ENCODE results near the gene ANKS4B. TPM values are rescaled to one million over a fixed set of nuclear protein-coding genes. Genes with fewer than 3 reads are reported as not detected.

ANKS4B gene
- total RNA-seq, 4 donors from 2014 or later = not detected

DNA sequence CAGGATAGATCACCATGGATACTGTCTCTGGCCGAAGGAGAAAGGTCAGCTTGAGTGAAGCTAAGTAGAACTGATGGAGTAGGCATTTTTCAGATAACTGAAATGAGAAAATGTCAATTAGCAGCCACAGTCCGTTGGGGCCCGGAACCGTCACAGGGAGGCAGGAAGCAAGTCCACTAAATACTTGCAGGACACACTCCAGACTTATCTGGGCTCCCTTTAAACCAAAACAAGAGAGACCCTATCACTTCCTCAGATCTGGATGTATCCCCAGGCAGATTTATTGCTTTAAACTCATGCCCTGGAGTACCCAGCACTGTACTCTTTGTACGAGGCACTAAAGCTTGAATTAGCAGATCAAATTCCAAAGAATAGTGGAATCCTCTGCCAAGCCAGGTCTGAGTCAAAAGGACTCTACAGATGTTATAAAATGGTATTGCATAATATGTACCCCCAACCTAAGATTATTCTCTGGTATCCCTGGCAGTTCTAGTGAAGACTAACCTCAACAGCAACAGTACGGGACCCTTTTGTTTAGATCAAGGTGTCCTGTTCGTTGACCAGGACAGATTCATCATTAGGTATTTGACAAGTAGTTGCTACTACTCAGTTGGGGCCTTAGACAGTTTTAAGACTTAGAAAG, 30.2 kb upstream of the ANKS4B start:
- Histone ChIP-seq H3K4me3 (no peak overlapping the region), H3K27ac (replicated peaks in 1 of 4) (no peak overlapping the region), H3K27me3 (peaks cover 0 to 11% (median 0%) of the 10 kb centered on the region in 4 donors), H3K36me3 (no peaks in the 10 kb centered on the region), H3K4me1 (no peaks in the 10 kb centered on the region), H3K9me3 (no peaks in the 10 kb centered on the region)
- DNase-seq (ENCODE audit: extremely low spot score) = no peak
- 38% methylated on average over 7 of the region's 7 CpGs for WGBS
- intact Hi-C loops (cut with DNase I) = no loop called here
- no peak for TF ChIP-seq EP300 (IDR thresholded peaks at IDR 0.05)

DNA sequence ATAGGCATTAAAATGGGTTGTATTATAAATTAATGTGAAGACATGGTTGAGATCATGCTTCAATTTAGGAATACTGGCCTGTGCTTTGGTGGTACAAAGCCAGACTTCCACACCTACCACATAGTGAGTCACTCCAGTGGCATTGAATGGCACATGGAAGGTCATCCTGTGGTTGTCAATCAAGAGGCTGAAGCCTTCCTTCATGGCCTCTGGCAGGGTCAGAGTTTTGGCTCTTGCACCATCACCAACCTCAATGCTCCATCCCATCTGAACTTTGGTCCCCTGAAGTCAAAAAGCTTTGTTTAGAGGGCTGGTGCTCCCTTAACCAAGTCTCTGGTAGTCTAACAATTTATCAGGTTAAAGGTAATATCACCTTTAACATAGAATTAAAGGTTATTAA, 28.2 kb upstream of the ANKS4B start:
- H3K36me3 ChIP-seq = no peaks in the 10 kb centered on the region
- H3K27ac ChIP-seq (replicated peaks in 1 of 4) = no peak overlapping the region
- H3K4me3 ChIP-seq = no peak overlapping the region
- intact Hi-C loops (cut with DNase I) = no loop called here
- no peaks in the 10 kb centered on the region for H3K9me3 ChIP-seq
- no peak for DNase-seq (ENCODE audit: extremely low spot score)
- TF ChIP-seq POLR2A (IDR thresholded peaks at IDR 0.05; ENCODE audit: low read depth) (no peak), POLR2AphosphoS5 (IDR thresholded peaks at IDR 0.05) (no peak), EP300 (IDR thresholded peaks at IDR 0.05) (no peak)
- TF ChIP-seq, protein P1, sequence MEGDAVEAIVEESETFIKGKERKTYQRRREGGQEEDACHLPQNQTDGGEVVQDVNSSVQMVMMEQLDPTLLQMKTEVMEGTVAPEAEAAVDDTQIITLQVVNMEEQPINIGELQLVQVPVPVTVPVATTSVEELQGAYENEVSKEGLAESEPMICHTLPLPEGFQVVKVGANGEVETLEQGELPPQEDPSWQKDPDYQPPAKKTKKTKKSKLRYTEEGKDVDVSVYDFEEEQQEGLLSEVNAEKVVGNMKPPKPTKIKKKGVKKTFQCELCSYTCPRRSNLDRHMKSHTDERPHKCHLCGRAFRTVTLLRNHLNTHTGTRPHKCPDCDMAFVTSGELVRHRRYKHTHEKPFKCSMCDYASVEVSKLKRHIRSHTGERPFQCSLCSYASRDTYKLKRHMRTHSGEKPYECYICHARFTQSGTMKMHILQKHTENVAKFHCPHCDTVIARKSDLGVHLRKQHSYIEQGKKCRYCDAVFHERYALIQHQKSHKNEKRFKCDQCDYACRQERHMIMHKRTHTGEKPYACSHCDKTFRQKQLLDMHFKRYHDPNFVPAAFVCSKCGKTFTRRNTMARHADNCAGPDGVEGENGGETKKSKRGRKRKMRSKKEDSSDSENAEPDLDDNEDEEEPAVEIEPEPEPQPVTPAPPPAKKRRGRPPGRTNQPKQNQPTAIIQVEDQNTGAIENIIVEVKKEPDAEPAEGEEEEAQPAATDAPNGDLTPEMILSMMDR (IDR thresholded peaks at IDR 0.05) = no peak
- H3K27me3 ChIP-seq = peaks cover 0 to 2% (median 0%) of the 10 kb centered on the region in 4 donors
- no peaks in the 10 kb centered on the region for H3K4me1 ChIP-seq

DNA sequence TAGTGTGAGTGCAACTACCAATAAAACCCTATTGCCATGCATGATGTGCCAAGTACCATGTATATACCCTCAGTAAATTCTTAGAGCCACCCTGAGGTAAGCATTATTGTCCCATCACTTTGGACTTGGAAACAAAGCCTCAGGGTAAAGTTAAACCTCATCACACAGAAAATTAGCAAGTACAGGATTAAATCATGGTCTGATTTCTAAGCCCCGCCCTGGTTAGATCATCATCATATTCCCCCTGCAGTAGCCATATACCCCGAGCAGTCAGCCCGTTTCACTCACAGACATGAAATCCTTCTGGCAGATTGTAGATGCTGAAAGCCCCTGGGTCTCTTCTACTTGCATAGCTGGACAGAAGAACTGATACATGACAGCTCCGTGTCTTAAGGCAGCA, 26.9 kb upstream of the ANKS4B start:
- Histone ChIP-seq H3K36me3 (no peaks in the 10 kb centered on the region), H3K27ac (replicated peaks in 1 of 4) (no peak overlapping the region), H3K27me3 (no peaks in the 10 kb centered on the region), H3K4me3 (no peak overlapping the region), H3K9me3 (no peaks in the 10 kb centered on the region), H3K4me1 (no peaks in the 10 kb centered on the region)
- intact Hi-C loops (cut with DNase I) = no loop called here
- 95% methylated on average over 4 of the region's 4 CpGs for WGBS
- no peak for DNase-seq (ENCODE audit: extremely low spot score)
- TF ChIP-seq, protein P1 (IDR thresholded peaks at IDR 0.05) = no peak
- no peak for TF ChIP-seq EP300 (IDR thresholded peaks at IDR 0.05)
- no peak for TF ChIP-seq POLR2A (IDR thresholded peaks at IDR 0.05; ENCODE audit: low read depth)
- TF ChIP-seq POLR2AphosphoS5 (IDR thresholded peaks at IDR 0.05) = no peak

DNA sequence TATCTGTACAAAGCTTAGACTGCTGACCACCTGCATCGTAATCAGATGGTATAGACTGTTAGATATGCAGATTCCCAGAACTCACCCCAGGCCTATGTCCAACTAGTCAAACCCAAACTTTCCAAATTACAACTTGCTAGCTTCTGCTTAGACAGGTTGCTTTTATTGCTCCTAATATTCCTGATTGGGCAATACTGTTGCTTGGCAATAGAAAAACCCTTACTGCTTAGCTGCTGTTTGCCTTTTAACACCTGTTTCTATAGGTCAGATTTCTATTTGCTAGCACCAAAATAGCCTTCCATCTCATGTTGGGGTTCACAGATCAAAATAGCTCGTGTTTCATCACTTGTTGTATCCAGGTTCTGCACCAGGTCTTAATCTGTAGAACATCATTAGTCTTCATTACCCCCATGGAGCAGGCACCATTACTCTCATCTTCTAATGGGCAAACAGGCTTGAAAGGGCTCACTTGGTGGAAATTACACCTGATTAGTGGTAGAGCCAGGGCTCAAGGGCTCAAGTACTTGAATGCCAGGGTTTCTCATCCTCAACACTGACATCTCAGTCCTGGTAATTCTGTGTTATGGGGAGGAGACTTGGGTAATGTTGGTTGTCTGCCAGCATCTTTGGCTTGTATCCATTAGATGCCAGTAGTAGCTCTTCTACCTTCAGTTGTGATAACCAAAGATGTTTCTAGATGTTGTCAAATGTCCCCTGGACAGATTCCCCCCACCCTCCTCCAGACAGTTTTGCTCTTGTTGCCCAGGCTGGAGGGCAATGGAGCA, 24.9 kb upstream of the ANKS4B start:
- no peak overlapping the region for H3K4me3 ChIP-seq
- DNase-seq (ENCODE audit: extremely low spot score) = no peak
- TF ChIP-seq, protein P1 (IDR thresholded peaks at IDR 0.05) = no peak
- TF ChIP-seq POLR2A (IDR thresholded peaks at IDR 0.05; ENCODE audit: low read depth) = no peak
- no peak for TF ChIP-seq POLR2AphosphoS5 (IDR thresholded peaks at IDR 0.05)
- no peak for TF ChIP-seq EP300 (IDR thresholded peaks at IDR 0.05)
- no peaks in the 10 kb centered on the region for H3K36me3 ChIP-seq
- no peaks in the 10 kb centered on the region for H3K9me3 ChIP-seq
- 71% methylated on average over 2 of the region's 2 CpGs for WGBS
- peaks cover 0 to 10% (median 0%) of the 10 kb centered on the region in 4 donors for H3K27me3 ChIP-seq
- intact Hi-C loops (cut with DNase I) = no loop called here
- H3K4me1 ChIP-seq = no peaks in the 10 kb centered on the region
- no peak overlapping the region for H3K27ac ChIP-seq (replicated peaks in 1 of 4)

DNA sequence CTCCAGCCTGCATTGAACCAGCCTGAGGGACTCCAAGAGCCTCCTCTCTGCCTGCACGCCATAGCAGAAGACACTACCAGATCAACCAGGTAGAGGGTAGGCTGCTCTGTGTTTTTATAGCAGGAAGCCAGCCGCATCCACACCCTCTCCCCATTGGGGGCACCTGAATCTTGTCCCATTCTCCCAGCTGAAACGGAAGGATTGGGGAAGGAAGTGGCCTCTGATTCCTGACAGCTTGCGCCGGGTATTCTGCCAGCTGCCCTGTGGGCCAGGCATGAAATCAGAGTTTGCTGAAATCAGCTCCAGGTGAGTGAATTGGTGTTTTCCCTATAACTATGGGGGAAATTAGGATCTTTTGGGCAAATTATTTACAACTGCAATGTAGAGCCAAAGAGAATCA, 22.0 kb upstream of the ANKS4B start, which contains the start of gene ZP2:
Gene ZP2, minus strand, starts transcription at position 89 of the 400 bp plus-strand sequence. Its CDS starts 27 bp downstream, at position 62.
- H3K36me3 ChIP-seq = no peaks in the 10 kb centered on the region
- H3K9me3 ChIP-seq = no peaks in the 10 kb centered on the region
- 59% methylated on average over 5 of the region's 5 CpGs for WGBS
- intact Hi-C loops (cut with DNase I) = no loop called here
- peaks cover 0 to 16% (median 0%) of the 10 kb centered on the region in 4 donors for H3K27me3 ChIP-seq
- H3K4me3 ChIP-seq = no peak within 1 kb of the TSS
- H3K27ac ChIP-seq (replicated peaks in 1 of 4) = no peak within 1 kb of the TSS
- TF ChIP-seq POLR2AphosphoS5 (IDR thresholded peaks at IDR 0.05) (no peak), EP300 (IDR thresholded peaks at IDR 0.05) (no peak), POLR2A (IDR thresholded peaks at IDR 0.05; ENCODE audit: low read depth) (no peak)
- TF ChIP-seq, protein P1 (IDR thresholded peaks at IDR 0.05) = no peak
- H3K4me1 ChIP-seq = no peaks in the 10 kb centered on the region
- no peak for DNase-seq (ENCODE audit: extremely low spot score)
